ENCODE results near the gene BRINP1.

GRCh38 chr9:119304555-119304954 is 64.7 kb downstream of the BRINP1 start:
- no peak for TF ChIP-seq RAD21 (IDR thresholded peaks at IDR 0.05; ENCODE audit: low read depth)
- no peak for TF ChIP-seq TAF1 (IDR thresholded peaks at IDR 0.05; ENCODE audit: low read depth)
- TF ChIP-seq REST (IDR thresholded peaks at IDR 0.05; ENCODE audit: low read depth) = no peak
- no peak for TF ChIP-seq MAX (IDR thresholded peaks at IDR 0.05)
- no peak for TF ChIP-seq TEAD4 (IDR thresholded peaks at IDR 0.05)
- no peak for TF ChIP-seq USF1 (IDR thresholded peaks at IDR 0.05)
- no peak for TF ChIP-seq CEBPB (IDR thresholded peaks at IDR 0.05)
- no peak for TF ChIP-seq NFIC (IDR thresholded peaks at IDR 0.05)
- no peak for TF ChIP-seq EP300 (IDR thresholded peaks at IDR 0.05; ENCODE audit: borderline replicate concordance)
- no peak for TF ChIP-seq FOXM1 (IDR thresholded peaks at IDR 0.05; ENCODE audit: borderline replicate concordance, low read depth)
- TF ChIP-seq ZBTB7A (IDR thresholded peaks at IDR 0.05; ENCODE audit: low read depth) = no peak
